MCF 10A (cell line): ENCODE results near the gene PTPRK. TPM values are rescaled to one million over a fixed set of nuclear protein-coding genes. Genes with fewer than 3 reads are reported as not detected.

ENCODE experiments used
- BruUV-seq: library from RNA; stranded (reverse); fragments of 400-500 nt; replicated peaks from 2 replicates; lab custom pipeline; 2021; lab: Mats Ljungman, UMichigan
- CTCF ChIA-PET: fragments of 300-600 bp; sonication (Branson Sonifier 250); formaldehyde crosslinking; extraction: SDS; loops from one replicate; lab custom pipeline; 2021; ENCODE audit warnings: antibody characterized with exemption, inconsistent platforms; lab: Yijun Ruan, JAX
- POLR2A ChIA-PET: fragments of 300-600, 350-650 bp; sonication (Branson Sonifier 250); formaldehyde crosslinking; extraction: SDS; loops from one replicate; lab custom pipeline; 2020; ENCODE audit warnings: antibody characterized with exemption, inconsistent platforms; lab: Yijun Ruan, JAX
- DNase-seq: peaks from one replicate; pipeline ENCODE4 v3.0.0-alpha.2; 2018; ENCODE audit not compliant: unreplicated experiment
- H3K27ac Mint-ChIP-seq: one replicate; pipeline ENCODE4 v1.8.0; 2022; ENCODE audit warnings: mild to moderate bottlenecking, low read depth, mixed read lengths; ENCODE audit not compliant: unreplicated experiment
- H3K27me3 Mint-ChIP-seq: one replicate; pipeline ENCODE4 v1.8.0; 2022; ENCODE audit warnings: mixed read lengths; ENCODE audit not compliant: insufficient read depth, unreplicated experiment
- H3K36me3 Mint-ChIP-seq: one replicate; pipeline ENCODE4 v1.8.0; 2022; ENCODE audit warnings: mild to moderate bottlenecking, moderate library complexity, mixed read lengths; ENCODE audit not compliant: insufficient read depth, unreplicated experiment
- H3K4me1 Mint-ChIP-seq: one replicate; pipeline ENCODE4 v1.8.0; 2022; ENCODE audit warnings: mixed read lengths; ENCODE audit not compliant: insufficient read depth, unreplicated experiment
- H3K4me3 Mint-ChIP-seq: one replicate; pipeline ENCODE4 v1.8.0; 2022; ENCODE audit warnings: mild to moderate bottlenecking, moderate library complexity, mixed read lengths; ENCODE audit not compliant: unreplicated experiment
- H3K9me3 Mint-ChIP-seq: one replicate; pipeline ENCODE4 v1.8.0; 2022; ENCODE audit warnings: mixed read lengths; ENCODE audit not compliant: unreplicated experiment
- CTCF ChIP-seq: fragments of 200-600 bp; IDR thresholded peaks from one replicate; pipeline ENCODE4 v1.8.0; 2022; ENCODE audit warnings: antibody characterized with exemption, mild to moderate bottlenecking; ENCODE audit not compliant: unreplicated experiment
- intact Hi-C: fragments of 100-400 bp; cut with micrococcal nuclease; formaldehyde crosslinking; loops from 2 replicates; pipeline ENCODE4 v1.14.1; 2022
- total RNA-seq: library from RNA; stranded (reverse); gene quantifications from 2 replicates; pipeline ENCODE4 v1.2.3, GENCODE V29; 2022

Gene PTPRK
- total RNA-seq, 1 experiment from 2014 or later = 50.2 TPM

- TF ChIP-seq CTCF = no peak
- Mint-ChIP-seq H3K36me3 (no peaks in the 10 kb centered on the region), H3K9me3 (no peaks in the 10 kb centered on the region), H3K4me3 (no peak overlapping the region), H3K27ac (no peak overlapping the region), H3K27me3 (no peaks in the 10 kb centered on the region), H3K4me1 (peaks cover 11% of the 10 kb centered on the region)
- DNase-seq = no peak
- ChIA-PET POLR2A (no interaction called here), CTCF (no interaction called here)
- intact Hi-C loops = no loop called here
- no TSS peak for BruUV-seq
Measured at GRCh38 chr6:127920804-127921203, 599.6 kb downstream of the PTPRK start.
